ENCODE results near the gene PIP4K2A. TPM values are rescaled to one million over a fixed set of nuclear protein-coding genes. Genes with fewer than 3 reads are reported as not detected.

PIP4K2A gene
- total RNA-seq, 1 donor from 2014 or later: 34.9 TPM

DNA sequence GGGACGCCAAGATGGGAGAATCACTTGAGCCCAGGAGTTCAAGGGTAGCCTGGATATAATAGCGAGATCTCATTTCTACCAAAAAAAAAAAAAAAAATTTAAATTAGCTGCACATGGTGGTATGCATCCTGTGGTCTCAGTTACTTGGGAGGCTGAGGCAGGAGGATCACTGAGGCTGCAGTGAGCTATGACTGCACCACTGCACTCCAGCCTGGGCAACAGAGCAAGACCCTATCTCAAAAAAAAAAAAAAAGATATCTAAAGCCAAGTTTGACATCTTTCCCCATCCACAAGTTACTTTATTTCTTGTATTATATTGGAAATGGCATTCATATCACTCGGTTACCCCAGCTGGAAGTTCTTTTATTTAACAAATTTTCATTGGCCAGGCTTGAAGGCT lies 3.4 kb upstream of the PIP4K2A start:
- intact Hi-C loops (cut with DNase I): loop anchor here (10.0 kb wide), 1 partner anchor 463 kb away; no protein-coding TSS in a partner anchor
- no peaks in the 10 kb centered on the region for H3K27me3 ChIP-seq
- H3K4me3 ChIP-seq: no peak overlapping the region
- DNase-seq (ENCODE audit: low spot score in 2 of 2): no peak
- no peaks in the 10 kb centered on the region for H3K36me3 ChIP-seq
- H3K27ac ChIP-seq: no peak overlapping the region
- H3K4me1 ChIP-seq: no peaks in the 10 kb centered on the region
- TF ChIP-seq, protein P1, sequence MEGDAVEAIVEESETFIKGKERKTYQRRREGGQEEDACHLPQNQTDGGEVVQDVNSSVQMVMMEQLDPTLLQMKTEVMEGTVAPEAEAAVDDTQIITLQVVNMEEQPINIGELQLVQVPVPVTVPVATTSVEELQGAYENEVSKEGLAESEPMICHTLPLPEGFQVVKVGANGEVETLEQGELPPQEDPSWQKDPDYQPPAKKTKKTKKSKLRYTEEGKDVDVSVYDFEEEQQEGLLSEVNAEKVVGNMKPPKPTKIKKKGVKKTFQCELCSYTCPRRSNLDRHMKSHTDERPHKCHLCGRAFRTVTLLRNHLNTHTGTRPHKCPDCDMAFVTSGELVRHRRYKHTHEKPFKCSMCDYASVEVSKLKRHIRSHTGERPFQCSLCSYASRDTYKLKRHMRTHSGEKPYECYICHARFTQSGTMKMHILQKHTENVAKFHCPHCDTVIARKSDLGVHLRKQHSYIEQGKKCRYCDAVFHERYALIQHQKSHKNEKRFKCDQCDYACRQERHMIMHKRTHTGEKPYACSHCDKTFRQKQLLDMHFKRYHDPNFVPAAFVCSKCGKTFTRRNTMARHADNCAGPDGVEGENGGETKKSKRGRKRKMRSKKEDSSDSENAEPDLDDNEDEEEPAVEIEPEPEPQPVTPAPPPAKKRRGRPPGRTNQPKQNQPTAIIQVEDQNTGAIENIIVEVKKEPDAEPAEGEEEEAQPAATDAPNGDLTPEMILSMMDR (IDR thresholded peaks at IDR 0.05): no peak
- no peaks in the 10 kb centered on the region for H3K9me3 ChIP-seq

DNA sequence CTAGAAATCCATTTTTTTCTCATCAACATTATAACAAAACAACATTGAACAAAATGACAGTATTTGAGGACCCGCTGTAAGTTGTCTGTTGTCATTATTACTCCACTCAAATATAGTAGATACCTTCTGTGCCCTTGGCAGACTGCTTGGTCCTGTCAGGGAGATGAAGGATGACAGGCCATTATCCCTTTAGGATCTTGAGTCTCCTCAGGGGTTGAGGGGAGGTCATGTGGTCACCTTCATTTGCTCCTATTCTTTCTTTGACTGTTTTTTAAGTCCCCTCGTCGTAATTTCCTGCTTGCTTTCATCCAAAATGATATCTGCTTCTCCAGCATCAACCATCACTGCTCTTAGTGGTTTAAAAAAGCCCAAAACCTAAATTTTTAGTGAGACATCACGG lies 2.6 kb upstream of the PIP4K2A start:
- H3K36me3 ChIP-seq: no peaks in the 10 kb centered on the region
- TF ChIP-seq, protein P1 (IDR thresholded peaks at IDR 0.05): no peak

DNA sequence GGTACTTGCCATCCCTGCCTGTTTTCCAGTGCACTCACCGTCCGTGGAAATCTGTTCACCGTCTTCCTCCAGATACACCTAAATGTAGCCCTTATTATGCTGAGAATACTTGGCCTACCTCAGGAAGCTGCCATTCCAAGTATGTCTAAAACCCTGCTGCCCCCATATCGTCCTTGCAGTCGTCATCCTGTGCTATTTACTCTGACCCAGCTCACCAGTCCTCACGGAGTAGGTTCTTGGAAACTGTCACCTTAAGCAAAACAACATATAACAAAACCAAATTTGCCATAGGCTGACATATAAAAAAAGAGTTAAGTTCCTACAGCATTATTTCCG lies 880 bp upstream of the PIP4K2A start:
- Histone ChIP-seq H3K27me3 (no peaks in the 10 kb centered on the region), H3K9me3 (no peaks in the 10 kb centered on the region), H3K27ac (peak overlapping the region in 1 of 2 donors; percentile 76), H3K4me1 (peaks cover 0 to 10% of the 10 kb centered on the region in 2 donors), H3K36me3 (no peaks in the 10 kb centered on the region), H3K4me3 (peak overlapping the region in 1 of 2 donors; percentile 72)
- intact Hi-C loops (cut with DNase I): loop anchor here (2.0 to 10.0 kb wide), 4 partner anchors 94 to 460 kb away; no protein-coding TSS in a partner anchor
- TF ChIP-seq, protein P1 (IDR thresholded peaks at IDR 0.05): no peak
- no peak for DNase-seq (ENCODE audit: low spot score in 2 of 2)

More for the DNA sequence above, 2.6 kb upstream of the PIP4K2A start:
- Histone ChIP-seq H3K4me3 (no peak overlapping the region), H3K27me3 (no peaks in the 10 kb centered on the region), H3K9me3 (no peaks in the 10 kb centered on the region), H3K4me1 (no peaks in the 10 kb centered on the region), H3K27ac (no peak overlapping the region)
- no peak for DNase-seq (ENCODE audit: low spot score in 2 of 2)
- intact Hi-C loops (cut with DNase I): loop anchor here (10.0 kb wide), 1 partner anchor 462 kb away; no protein-coding TSS in a partner anchor

DNA sequence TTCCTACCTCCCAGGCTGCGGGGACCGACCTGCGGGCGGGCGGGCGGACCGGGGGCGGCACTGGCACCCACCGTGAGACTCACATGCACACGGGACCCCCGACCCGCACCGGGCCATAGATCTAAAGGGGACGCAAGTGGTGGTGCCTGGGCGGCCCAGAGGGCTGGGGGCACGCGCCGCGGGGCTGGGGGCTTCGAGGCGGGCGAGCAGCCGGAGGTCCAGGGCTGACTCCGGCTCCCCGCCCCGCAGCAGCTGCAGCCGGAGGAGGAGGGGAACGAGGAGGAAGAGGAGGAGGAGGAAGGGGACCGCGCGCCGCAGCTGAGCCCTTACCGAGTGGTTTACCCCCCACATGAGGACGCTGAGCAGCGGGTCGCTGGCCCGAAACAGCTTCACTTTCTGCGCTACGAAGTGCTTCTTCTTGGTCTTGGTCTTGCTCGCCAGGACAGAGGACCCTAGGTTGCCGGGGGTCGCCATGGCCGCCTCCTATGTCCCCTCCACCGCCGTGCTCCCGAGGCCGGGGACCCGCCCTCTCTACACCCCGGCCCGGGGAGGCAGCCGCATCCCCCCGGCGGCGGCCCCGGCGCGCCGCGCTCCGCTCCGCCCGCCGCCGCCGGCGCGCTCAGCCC lies 412 bp downstream of the PIP4K2A start:
- intact Hi-C loops (cut with DNase I): loop anchor here (2.0 to 10.0 kb wide), 14 partner anchors 53 to 1187 kb away; partner anchors contain the start of genes DNAJC1, MSRB2 and SKIDA1
- H3K4me3 ChIP-seq: peak overlapping the region; percentile 89 to 96
- DNase-seq (ENCODE audit: low spot score in 2 of 2): no peak

DNA sequence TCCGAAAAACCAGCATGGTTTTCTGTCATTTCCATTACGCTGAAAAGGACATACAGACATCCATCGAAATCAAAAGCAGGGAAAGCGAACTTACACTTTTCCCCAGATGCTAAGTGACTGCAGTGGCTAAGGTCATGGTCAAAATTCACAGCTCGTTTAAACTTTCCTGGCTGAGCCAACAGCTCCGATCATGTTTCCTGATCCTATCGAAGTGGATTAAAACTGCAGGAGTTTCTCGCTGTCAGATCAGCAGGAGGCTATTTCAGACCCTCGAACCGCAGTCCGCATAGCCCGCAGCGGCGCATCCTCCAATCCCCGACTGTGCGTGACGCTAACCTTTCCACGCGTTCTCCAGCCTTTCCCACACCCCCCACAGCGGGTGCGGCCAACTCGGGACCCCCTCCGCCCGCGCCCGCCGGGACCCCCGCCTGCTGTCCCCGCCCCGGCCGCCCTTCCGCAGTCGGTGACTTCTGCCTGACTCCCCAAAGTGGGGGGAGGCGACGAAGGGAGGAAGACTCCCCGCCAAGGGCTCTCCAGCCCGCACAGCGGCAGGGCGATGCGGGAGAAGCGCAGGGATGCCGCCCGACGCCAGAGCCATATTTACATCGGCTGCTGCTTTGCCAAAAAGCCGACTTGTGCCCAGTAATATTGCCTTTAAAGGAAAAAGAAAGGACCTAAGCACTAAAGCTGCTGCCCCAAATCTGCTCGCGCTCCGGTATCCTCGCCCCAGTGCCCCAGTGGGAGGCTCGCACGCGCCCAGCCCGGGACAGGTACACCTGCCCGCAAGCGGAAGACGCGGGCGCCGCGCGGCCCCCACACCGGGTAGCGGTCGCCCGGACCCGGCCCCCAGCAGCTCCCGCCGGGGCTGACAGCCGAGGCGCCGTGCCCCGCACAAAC lies 1.2 kb downstream of the PIP4K2A start:
- Histone ChIP-seq H3K27me3 (no peaks in the 10 kb centered on the region), H3K27ac (peak overlapping the region; percentile 90 to 92), H3K4me1 (peaks cover 0 to 20% of the 10 kb centered on the region in 2 donors), H3K36me3 (no peaks in the 10 kb centered on the region), H3K9me3 (no peaks in the 10 kb centered on the region), H3K4me3 (peak overlapping the region; percentile 89 to 96)
- TF ChIP-seq, protein P1 (IDR thresholded peaks at IDR 0.05): no peak
- DNase-seq (ENCODE audit: low spot score in 2 of 2): no peak
- intact Hi-C loops (cut with DNase I): loop anchor here (5.0 to 10.0 kb wide), 11 partner anchors 54 to 1186 kb away; partner anchors contain the start of genes DNAJC1, MSRB2 and SKIDA1

More for the DNA sequence above, 412 bp downstream of the PIP4K2A start:
- H3K27ac ChIP-seq: peak overlapping the region; percentile 90 to 92
- H3K9me3 ChIP-seq: no peaks in the 10 kb centered on the region
- H3K27me3 ChIP-seq: no peaks in the 10 kb centered on the region
- no peaks in the 10 kb centered on the region for H3K36me3 ChIP-seq
- peaks cover 0 to 18% of the 10 kb centered on the region in 2 donors for H3K4me1 ChIP-seq
- TF ChIP-seq, protein P1 (IDR thresholded peaks at IDR 0.05): peak in 1 of 3 experiments; percentile 1
